Measurements from ENCODE around the gene HDAC11.

Gene HDAC11

DNA sequence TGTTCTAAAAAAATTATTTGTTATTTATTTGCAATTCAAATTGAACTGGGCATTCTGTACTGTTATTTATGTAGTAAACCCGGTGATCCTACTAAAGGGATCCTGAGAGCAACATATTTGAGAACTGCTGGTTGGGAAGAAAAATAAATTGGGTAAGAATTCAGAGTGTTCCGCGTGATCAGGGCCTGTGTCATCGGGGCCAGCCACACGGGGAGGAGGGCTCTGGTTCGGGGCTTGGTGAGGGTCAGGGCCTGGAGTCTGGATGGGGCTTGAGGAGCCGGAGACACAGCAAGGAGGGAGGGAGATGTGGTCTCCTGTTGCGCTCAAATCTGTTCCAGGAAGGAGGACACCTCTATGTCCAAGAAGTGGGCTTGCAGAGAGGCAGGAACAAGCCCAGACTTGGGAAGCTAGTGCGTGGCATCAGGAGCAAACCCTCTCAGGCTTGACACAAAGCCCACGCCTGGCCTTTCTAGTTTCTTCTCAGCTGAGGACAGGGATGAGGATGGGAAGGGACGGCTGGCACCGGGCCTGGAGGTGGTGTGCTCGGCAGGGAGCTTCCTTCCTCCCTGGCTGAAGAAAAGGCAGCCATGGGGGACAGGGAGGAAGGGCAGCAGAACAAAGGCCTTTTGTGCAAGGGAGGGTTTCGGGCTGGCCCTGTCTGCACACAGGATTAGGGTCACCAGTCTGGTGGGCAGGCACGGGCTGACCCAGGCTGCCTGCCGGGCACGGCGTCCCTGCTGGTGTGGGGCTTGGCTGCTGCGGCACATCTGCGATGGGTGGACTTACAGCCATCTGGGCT, 45.9 kb downstream of the HDAC11 start:
- no peak for DNase-seq (ENCODE audit: low spot score)

DNA sequence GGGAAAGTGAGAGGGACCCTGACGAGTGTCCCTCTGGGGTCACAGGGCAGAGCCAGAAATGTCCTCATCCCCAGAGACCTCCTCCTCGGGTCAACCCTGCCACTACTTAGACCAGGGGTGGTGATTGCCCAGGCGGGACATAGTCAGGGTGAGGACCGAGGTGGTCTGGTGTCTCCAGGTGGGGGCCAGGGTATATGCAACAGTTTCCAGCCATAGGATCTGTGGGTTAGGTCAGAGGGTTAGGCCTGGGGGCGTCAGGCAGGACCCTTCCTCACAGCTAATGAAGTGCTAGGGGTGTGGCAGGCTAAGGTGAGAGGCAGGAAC, 46.5 kb downstream of the HDAC11 start:
- DNase-seq (ENCODE audit: low spot score), result no peak

DNA sequence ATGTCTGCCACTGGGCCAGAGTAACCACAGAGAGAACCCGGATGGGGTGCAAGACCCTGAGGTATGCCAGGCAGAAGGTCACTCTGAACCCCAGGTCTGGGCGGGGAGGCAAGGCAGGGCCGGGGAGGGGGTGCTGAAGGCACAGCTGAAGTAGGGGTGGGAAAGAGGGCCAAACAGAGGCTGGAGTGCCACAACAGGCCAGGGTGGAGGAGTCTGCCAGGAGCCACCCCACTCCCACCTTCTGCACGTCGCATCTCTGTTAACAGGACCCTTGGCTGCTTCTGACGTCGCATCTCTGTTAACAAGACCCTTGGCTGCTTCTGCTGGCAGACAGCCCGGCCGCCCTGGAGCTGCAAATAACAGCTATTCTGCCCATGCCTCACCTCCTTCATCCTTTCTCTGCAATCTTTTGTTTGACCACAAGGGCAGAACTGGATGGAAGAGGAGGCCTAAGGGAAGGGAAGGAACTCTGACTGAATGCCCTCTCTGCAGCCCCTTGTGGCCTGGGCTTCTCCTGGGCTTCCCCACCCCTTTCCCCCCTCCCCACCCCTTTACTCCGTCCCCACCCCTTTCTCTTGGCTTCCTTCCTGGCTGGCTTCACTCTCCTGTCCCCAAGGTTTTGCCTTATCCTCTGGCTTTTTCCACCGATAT, 48.2 kb downstream of the HDAC11 start:
- DNase-seq (ENCODE audit: low spot score), result no peak

DNA sequence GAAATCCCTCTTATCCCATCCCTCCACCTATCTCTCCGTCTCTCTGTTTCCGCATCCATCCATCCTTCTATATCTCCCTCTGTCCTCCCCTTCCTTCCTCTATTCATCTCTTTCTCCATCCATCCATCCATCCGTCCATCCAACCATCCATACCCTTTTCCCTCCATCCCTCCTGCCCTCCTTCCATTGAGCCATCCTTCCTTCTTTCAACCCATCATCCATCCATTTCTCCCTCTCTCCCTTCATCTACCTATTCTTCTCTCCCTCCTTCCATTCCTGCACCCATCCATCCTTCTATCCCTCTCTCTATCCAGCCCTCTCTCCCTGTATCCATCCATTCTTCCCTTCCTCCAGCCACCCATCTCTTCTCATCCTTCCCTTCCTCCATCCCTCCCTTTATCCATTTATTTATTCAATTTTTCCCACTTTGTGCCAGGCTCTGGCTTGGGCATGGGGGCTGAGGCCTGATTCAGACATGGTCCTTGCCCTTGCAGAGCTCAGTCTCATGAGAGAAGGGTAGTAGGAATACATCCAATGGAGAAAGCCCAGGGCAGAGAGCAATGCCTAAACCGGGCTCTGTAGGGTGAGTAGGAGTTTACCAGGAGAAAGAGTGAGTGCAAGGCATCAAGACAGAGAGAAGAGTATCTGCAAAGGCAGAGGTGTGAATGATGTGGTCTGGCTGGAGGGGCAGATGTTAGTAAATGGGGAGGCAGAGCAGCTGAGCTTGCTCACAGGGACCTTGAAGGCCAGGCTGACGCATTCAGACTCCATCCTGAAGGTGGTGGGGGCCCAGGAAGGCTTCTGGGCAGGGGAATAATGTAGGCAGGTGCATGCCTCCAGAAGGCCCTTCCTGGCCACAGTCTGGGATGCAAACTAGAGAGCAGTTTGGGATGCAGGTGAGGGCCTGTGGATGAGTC, 49.3 kb downstream of the HDAC11 start:
- DNase-seq (ENCODE audit: low spot score), result no peak

DNA sequence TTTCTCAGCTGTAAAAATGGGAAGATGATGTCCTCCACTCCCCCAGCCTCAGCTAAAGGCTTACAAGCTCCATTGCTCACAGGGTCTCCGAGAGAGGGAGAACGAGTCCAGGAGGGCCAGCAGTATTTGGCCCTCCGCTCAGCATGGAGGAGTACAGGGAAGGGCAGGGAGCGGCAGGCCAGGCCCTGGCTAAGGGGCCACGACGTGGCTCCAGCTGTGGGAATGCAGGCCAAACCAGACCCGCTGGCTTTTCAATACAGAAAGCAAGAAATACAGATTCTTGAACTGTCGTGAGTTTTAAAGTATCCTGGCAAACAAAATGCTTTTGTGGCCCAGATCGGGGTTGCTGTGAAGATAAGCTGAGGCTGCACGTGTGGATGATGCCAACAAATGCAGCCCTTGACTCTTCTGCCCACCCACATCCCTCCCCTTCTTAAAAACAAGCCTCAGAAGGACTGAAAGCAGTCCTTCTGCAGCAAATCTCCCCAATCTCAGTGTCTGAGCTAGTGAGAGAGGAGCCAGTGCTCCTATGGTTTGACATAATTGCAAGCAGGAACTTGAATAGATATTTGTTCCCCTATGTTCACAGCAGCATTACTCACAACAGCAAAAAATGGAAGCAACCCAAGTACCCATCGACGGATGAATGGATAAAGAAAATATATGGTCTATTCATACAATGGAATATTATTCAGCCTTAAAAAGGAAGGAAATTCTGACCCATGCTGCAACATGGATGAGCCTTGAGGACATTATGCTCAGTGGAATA, 50.3 kb downstream of the HDAC11 start:
- DNase-seq (ENCODE audit: low spot score), result no peak

DNA sequence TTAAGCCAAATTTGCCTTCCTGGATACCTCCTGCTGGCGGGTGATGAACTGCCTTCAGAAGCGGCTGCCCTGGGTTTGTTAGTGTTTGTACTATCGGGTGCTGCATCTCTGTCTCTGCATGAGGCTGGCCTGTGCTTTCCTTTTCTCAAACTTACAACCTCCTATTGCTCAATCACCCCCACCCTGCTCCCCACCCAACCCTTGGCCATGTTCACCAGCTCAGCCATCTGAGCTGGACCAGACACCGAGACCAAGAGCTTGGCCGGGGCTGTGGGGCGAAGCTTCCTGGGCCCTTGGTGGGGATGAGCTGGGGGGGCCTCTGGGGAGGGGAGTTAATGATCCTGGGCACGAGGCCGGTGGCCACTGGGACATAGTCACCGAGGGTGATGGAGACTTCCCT, 52.0 kb downstream of the HDAC11 start:
- DNase-seq (ENCODE audit: low spot score), result no peak

DNA sequence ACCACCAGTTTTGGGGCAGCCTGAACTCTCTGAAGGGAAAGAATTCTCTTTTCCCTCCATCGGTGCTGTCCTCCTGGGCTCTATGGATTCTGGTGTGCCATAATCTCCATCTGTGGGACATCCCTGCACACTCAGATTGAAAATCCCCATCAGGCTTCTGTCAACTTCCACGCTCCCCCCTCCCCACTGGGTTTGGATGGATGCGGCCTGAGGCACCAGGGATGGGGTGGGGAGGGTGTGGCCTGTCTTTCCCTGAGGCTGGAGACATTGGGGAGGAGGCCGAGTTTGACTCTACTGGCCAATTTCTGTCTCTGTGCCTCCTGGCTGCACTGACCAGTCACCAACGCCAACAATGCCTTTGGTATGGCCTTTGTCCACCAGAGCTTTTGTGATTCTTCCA, 52.5 kb downstream of the HDAC11 start:
- DNase-seq (ENCODE audit: low spot score), result no peak

DNA sequence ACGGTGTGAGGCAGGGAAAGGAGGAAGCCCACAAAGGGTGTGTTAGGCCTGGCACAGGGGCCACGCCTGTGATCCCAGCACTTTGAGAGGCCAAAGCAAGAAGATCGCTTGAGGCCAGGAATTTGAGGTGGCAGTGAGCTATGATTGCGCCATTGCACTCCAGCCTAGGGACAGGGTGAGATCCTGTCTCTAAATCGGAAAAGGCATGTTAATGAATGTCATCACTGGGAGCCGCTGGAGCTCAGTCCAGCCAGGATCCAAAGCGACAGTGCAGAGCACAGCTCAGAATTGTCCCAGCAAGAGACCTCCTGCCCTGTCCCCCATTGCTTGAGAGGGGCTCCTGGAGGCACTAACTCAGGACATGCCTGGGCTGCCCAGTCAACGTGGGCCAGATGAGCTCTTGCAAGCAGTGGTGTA, 53.8 kb downstream of the HDAC11 start:
- DNase-seq (ENCODE audit: low spot score), result no peak

DNA sequence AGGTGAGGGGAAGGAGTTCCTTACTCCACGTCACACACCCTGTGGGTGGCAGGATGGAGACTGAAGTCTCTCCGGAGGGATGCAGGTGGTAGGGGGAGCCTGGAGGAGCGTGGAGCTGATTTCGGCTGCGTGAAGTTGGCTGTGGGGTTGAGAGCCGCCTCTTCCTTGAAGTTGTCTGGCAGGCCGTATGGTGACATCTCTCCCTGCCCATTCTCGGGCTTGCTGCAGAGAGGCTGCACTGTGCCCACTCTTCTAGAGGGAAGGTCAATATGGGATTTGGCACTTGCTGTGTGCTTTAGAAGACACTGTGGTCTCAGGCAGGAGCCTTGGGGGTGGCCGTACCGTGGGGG, 55.4 kb downstream of the HDAC11 start:
- no peak for DNase-seq (ENCODE audit: low spot score)

DNA sequence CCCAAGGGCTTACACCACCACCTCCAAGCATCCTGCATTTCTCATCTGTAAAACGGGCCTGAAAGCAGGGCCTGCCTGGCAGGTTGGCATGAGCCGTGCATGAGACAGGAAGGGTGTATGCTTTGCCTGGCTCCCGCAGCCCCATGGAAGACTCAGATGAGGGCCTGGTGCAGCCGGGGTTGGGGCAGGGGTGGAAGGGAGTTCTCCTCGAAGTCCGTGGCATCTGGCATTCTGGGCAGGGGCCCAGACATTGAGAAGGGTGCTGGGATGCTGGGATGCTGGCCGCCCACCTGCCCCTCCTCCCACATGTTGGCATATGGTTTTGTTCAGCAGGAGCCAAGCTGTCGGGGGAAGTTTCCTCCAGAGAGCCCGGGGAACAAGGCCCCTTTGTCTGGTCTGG, 55.8 kb downstream of the HDAC11 start:
- DNase-seq (ENCODE audit: low spot score), result no peak

DNA sequence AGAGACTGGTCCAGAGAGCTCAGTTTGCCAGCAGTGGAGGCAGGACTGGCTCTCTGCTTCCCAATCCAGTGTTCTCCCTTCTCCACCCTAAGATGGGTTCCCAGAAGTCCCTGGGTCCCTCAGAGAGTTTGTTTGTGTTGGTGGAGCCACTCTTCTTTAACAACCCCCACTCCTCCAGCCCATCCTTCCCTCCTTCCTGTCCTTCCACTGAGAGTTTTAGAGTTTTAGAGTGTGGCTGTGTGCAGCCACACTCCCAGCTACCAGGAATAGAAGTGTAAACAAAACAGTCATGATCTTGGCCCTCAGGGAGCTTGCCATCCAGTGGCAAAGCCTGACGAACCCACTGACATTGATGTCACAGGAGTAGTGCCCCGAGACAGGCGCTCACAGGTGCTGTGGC, 56.3 kb downstream of the HDAC11 start:
- DNase-seq (ENCODE audit: low spot score), result no peak

DNA sequence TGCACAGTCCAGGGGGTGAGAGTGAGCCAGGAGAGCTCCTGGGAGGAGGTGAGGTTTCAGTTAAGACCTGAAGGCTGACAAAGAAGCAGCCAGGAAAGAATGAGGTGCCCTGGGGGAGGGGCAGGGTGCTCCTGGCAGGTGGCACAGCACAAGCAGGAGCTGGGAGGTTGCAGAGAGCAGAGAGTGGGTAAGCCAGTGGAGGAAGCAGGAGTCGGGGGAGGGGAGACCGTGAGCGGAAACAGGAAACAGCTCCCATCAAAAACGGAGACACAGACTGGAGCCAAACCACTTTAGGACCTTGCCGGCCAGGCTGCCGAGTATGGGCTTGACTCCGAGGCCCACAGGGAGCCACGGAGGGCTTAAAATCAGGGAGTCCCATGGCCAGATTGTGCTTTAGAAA, 56.7 kb downstream of the HDAC11 start:
- DNase-seq (ENCODE audit: low spot score), result peak; percentile 7

DNA sequence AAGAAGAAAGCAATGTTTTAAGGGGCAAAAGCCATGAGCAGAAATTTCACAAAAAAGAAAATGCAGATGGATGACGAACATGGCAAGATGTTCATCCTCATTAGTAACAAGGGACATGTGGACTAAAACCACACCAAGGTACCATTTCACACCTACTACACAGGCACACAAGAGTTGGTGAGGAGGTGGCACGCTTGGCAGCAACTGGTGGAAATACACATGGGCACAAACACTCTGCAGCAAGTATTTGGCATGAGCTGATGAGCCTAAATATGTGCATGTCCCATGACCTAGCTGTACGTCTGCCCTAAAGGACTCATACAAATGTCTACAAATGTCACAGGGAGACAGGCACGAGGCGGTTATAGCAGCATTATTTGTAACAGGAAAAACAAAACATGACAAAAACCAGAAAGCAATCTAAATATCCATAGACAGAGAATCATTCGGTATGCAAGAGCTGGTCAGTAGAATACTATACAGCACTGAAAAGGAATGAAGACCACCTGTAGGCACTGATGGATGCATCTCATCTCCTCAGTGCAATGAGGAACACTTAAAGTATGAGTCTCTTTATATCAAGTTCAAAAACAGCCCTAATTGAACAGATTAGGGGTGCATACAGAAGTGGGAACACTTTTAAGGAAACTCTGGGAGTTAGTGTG, 57.3 kb downstream of the HDAC11 start:
- no peak for DNase-seq (ENCODE audit: low spot score)

DNA sequence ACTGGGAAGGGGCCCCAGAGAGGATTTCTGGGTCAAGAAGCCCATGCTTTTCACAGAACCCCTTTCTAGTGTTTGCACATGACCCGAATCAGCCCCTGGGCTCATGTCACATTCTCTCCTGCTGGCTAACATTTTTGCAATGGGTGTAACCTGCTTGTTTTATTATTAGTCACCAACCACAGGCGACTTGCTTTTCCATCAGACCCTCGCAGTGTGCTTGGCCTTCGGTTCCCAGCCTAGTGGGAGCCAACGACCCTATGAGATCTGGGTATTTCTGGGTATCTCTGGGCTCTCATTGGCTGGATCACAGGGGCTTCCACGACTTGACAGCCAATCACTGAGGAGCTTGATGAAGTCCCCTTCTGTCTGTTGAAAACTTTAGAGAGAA, 57.8 kb downstream of the HDAC11 start:
- DNase-seq (ENCODE audit: low spot score), result no peak

DNA sequence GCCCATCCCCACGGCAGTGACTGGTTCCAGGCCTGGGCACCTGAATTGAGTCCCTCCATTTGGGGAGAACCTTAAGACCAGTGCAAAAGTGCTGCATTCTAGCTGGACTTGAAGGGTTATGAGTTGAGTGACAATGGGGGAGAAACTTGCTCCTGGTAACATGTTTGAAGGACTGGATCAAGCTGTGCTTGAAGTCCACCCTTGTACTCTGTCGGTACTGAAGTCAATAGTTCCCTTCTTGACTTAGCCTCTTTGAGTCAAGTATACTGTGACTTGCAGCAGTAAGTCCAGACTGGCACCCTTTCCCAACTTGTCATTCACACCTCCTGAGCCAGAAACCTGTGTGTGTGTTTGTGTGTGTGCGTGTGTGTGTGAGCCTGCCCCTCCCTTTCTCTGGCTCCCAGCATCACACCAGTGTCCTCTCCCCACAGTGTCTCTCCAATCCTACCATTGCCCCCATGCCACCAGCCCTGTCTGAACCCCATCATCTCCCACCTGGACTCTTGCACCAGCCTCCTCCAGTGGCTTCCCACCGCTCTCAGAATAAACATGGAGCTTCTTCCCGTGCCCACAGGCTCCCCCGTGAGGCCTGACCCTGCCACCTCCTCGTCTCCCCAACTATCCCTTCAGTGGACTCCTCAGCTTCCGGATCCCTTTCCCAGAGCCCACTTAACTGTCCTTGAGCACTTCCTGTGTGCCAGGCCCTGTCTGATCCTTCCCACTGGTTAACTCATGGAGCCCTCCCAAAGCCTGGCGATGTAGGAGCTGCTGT, 58.6 kb downstream of the HDAC11 start:
- DNase-seq (ENCODE audit: low spot score), result no peak

DNA sequence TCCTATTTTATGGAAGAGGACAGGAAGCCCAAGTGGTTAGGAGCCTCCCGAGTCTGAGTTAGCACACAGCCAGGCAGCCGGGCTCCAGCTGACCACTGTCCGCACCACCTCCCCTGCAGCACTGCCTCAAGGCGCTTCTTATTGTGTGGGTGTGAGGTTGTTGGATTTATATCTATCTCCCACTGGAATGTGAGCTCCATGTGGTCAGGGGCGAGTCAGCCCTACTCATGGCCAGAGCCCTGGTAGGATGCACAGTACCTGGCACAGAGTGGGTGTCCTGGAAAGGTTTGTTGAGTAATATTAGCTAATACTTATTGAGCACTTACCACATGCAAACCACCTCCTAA, 59.2 kb downstream of the HDAC11 start:
- no peak for DNase-seq (ENCODE audit: low spot score)

DNA sequence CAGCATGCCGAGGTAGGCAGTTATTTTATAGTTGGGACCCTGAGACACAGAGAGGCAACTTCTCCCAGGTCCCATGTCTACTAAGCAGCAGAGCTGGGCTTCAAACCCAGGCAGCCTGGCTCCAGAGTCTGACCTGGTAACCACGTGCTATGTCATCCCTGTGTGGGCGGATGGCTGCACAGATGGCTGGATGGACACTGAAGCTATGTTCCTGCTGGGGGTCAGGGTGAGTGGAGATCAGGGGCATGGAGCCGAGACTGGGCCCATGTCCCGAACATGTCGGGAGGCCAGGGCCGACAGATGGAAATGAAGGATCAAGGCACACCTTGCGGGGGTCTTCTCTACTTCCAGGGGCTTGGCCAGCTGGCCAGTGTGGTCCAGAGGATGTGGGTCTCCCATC, 59.6 kb downstream of the HDAC11 start:
- DNase-seq (ENCODE audit: low spot score), result no peak

DNA sequence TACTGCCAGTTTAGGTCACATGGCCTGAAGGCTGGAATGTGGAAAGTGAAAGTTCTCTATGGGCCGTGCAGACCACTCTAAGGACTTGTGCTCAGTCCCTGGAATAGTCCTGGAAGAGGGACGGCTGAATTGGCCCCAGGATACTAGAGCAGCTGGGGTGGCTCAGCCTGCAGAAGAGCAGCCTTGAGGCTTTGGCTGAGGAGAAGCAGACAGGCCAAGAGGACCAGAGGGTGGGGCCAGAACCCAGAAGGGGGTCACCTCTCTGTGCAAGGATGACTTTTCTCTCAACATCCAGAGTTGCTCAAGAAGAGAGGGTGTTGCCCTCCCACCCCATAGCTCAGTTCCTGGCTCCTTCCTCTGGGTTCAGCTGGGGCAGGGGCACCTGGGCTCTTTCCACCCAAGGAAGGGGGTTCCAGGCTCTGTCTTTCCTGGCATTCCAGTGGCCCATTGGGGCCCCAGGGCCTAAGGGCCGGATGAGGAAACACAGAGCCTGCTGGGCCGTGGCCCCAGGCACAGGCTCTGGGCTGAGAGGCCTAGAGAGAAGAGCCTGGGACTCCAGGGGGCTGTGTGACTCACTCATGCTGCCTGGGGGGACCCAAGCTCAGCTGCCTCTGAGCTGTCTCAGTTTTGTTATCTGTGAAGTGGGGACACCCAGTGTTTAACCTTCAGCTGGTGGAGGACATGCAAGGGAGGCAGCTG, 60.3 kb downstream of the HDAC11 start:
- DNase-seq (ENCODE audit: low spot score), result no peak

DNA sequence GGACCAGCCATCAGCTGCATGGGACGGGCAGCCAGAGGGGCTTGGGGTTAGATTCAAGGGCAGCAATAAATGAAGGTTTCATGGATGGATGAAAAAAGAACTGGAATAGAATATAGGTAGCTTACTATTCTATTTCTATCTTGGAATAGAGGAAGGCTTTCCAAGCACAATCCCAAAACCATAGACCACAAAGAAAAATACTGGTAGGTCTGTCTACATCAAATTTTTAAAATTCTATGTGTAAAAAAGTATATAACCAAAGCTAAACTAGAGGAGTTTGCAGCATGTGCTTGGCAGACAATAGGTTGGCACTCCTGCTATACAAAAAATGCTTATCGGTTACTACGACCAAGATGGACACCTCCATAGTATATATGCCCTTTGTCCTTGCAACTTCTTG, 61.6 kb downstream of the HDAC11 start:
- DNase-seq (ENCODE audit: low spot score), result no peak

DNA sequence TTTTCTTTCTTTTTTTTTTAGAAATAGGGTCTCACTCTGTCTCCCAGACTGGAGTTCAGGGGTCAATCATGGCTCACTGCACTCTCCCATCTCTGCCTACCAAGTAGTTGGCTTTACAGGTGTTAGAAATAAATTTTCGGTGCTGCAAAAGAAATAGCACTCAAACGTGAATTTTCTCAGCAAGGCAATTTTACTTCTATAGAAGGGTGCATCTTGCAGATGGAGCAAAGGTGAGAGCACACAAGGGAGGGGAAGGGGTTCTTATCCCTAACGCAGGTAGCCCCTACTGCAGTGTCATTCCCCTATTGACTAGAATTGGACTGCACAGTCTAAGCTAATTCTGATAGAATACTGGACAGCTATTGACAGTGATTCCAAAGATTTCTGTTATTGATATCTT, 62.0 kb downstream of the HDAC11 start:
- DNase-seq (ENCODE audit: low spot score), result no peak

DNA sequence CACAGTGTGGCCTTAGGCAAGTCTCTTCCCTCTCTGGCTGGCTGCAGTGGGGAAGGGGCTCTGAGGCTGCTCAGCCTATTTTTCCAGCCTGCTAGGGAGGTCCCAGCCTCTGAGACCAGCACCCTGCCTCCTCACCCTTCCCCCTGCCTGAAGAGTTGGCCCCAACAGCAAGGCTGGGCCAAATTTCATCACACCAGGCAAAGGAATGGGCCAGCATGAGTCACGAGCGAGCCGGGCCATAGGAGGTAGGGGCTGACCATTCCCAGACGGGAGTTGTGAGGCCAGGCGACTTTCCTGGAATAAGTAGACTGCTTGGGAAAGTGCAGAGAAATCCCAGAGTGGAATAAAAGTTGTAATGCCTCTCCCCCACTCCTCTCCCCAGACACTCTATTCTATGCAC, 63.1 kb downstream of the HDAC11 start:
- DNase-seq (ENCODE audit: low spot score), result no peak
